HG02970 (cell line): Measurements from ENCODE around the gene AKTIP.

ENCODE experiments used
- ATAC-seq: cut with Tn5 transposase; IDR thresholded peaks from one replicate; pipeline ENCODE4 v1.9.1; 2021; ENCODE audit warnings: mild to moderate bottlenecking, moderate library complexity, moderate number of reproducible peaks; ENCODE audit not compliant: unreplicated experiment, low FRiP score

Gene AKTIP

GRCh38 chr16:53484542-53484941, 18.5 kb downstream of the AKTIP start:
- ATAC-seq = no peak

DNA sequence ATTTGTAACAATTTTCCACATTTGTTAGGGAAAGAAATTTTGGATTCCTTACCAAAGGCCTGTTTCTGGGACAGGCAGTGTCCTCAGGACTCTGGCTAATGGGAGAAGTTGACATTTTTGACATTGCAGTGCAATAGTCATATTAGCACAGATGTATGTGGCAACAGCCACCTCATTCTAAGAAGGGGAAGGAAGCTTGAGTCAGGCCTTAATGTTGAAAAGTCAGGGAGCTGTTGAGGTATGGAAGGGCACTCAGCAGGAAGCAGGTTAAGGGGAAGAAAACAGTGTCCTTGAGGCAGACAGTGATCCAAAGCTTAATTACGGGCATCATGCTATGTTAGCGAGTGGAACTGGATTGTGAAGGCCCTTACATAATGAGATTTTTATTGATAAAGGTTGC, 20.9 kb downstream of the AKTIP start:
- no peak for ATAC-seq

DNA sequence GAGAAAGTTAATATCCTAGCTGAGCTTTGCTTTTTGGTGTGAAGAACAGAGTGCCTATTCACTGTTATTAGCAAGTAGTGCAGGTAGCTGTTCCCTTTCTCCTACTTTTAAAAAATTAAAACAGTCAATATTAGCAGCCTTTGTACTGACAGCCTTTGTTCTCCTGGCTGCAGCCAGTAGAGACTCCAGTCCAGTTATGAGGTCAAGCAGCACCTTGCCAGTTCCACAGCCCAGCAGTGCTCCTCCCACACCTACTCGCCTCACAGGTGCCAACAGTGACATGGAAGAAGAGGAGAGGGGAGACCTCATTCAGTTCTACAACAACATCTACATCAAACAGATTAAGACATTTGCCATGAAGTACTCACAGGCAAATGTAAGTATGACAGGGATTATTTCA, 22.6 kb downstream of the AKTIP start:
- ATAC-seq = no peak

DNA sequence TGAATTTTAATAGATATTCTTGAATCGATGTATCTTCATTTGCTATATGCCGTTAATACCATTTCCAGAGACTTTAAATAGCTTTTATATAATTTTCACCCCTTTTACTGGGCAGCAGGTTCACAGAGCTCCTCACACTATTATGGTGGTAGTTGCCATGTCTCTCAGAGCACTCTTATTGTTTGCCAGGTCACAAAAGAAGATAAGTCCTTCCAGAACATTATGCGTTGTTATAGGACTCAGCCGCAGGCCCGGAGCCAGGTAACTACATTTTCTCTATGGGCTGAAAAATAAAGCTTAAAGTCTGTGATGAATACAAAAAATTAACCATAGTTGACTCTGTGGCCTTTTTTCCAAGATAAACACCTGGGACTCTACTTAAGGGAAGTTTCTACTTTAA, 24.0 kb downstream of the AKTIP start:
- no peak for ATAC-seq

- ATAC-seq = no peak
Measured at GRCh38 chr16:53476867-53477266, 26.1 kb downstream of the AKTIP start.

DNA sequence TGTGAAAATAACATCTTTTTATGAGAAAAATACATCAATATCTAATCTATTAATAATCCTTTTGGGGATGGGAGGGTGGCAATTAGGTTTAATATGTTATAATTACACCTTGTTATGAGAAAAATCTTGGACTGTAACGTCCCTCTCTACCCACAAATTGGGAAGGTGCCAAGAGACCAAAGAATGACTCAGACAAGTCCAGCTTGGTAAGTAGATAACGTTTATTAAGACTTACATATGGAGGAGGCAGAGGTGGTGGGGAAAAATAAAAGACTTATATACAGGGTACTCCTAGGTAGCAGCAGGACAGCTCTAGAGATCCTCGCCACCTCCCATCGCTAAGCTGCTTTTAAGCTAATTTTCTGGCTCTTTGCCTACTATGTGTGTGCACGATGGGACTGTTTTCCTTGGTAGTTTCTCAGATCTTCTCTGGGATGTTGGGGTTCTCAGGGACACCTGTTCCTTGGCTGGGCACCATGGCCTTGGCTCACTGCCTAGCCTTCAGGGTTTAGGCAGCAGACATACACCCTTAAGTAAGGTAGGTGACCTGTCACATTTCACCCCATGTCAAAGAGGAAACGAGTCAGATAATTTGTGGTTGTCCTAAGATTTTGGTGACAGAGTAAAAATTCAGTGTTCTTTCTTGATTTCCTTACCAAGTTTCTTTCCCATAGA, 37.3 kb downstream of the AKTIP start:
- ATAC-seq = no peak

DNA sequence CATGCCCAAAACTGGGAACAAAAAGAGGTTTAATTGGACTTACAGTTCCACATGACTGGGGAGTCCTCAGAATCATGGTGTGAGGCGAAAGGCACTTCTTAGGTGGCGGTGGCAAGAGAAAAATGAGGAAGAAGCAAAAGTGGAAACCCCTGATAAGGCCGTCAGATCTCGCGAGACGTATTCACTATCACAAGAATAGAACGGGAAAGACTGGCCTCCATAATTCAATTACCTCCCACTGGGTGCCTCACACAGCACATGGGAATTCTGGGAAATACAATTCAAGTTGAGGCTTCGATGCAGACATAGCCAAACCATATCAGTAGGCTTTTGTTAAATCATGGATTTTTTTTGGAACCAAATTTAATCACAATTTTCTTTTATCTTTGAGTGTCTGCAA, 44.4 kb downstream of the AKTIP start:
- ATAC-seq = no peak

- peak; percentile 99 for ATAC-seq
Measured at GRCh38 chr16:53457670-53458069, 45.3 kb downstream of the AKTIP start.

- ATAC-seq = no peak
Measured at GRCh38 chr16:53456625-53457024, 46.4 kb downstream of the AKTIP start.

DNA sequence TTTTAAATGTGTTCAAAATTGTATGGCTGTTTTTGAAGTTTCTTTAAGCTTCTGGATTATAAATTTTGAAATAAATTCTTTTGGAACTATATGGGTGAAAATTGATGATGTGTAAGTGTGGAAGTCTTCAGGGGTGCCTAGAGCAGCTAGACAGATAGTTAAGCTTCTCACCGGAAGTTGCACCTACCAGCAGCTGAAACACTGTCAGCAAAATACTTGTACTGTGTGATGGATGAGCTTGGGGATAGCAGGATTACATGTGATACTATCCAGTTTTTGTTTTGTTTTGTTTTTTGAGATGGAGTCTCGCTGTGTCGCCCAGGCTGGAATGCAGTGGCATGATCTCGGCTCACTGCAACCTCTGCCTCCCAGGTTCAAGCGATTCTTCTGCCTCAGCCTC, 49.1 kb downstream of the AKTIP start:
- ATAC-seq = no peak

GRCh38 chr16:53449816-53450517, 53.0 kb downstream of the AKTIP start:
- ATAC-seq = no peak

- ATAC-seq = no peak
Measured at GRCh38 chr16:53446090-53446489, 56.9 kb downstream of the AKTIP start.

DNA sequence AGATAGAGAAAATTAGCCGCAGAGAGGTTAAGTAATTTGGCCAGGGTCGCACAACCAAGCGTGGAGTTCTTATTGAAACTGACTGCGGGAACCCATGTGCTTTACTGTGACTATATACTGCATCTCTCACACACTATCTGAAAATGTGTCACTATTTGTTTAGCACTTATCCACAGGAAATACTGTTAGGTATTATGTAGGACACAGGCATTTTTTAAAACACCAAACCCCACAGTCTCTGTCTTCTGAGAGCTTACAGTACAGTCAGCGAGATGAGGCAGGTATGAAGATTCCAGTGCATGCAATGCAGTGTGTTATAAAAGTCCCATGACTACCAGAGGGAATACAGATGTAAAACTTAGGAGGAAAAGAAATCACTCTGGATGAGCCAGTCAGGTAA, 57.5 kb downstream of the AKTIP start:
- no peak for ATAC-seq
